HG03039 (cell line): ENCODE results near the gene DCAF12L1.

Source experiments
- ATAC-seq: cut with Tn5 transposase; IDR thresholded peaks from one replicate; pipeline ENCODE4 v1.9.1; 2021; ENCODE audit warnings: mild to moderate bottlenecking, moderate library complexity; ENCODE audit not compliant: unreplicated experiment

Gene DCAF12L1

DNA sequence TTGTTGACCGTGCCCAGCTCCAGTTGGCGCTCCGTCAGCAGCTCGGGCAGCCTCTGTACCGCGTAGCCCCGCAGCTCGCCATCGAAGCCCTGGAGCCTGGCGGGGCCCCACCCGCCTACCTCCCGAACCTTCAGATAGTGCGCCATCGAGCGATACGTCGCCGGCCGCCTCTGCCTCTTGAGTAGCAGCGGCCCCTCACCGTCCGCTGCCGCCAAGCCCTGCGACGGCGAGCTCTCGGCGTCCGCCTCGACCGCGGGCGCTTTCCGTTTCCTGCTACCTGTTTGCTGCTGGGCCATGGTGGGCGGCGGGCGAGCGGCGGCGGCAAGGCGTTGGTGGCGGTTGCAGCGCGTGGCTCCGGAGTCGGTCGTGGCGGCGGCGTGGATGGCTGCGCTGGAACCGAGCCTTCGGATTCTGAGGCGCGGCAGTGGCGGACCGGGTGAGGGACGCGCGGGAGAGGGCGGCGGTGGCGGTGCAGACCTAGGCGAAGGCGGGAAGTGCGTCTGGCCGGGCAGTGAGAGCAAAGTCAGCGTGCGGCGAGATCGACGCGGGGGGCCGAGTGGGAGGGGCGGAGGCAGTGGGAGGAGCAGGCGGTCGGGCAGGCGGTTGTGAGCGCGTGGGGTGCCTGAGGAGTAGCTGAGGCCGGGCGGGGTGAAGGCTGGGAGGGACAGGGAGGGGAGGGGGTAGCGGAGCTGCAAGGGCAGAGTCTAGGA is at the start of gene DCAF12L1:
TSS of gene DCAF12L1 (minus strand) at position 502 of the 710 bp plus-strand sequence. CDS start at position 296, 206 bp downstream.
- no peak for ATAC-seq

DNA sequence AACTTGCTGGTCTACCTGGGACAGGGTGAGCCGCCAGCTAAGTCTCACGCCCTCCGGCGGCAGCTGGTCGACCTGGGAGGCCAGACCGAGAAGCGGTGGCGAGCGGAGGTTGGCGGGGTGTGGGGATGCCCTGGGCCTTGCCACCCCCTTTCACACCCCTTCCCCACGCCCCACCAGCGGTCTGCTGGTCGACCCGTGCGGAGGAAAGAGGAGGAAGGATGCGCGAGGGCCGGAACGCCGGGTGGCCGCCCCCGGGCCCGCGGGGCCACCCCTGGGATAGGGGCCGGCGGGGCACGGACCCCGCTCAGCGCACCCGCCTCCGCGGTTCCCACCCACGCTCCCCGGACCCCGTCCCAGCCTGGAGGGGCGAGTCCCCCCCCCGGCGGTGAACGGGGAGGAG is 28.3 kb upstream of the DCAF12L1 start:
- no peak for ATAC-seq

DNA sequence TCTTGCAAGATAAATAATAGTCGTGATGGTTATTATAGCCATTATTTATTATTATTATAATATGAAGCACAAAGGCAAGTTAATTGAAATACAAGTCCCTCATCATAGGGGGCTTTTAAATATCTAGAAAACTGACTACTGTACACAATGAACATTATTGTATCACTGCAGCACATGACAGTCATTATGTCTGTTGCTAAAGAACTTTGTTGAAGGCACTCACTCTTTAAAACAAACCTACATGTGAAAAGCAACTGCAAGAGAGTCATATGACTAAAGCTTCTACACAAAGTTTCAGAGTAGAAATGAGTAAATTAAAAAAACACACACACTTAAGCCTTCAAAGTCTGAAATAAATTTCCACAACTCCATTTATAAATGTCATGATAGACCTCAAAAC is 23.3 kb upstream of the DCAF12L1 start:
- no peak for ATAC-seq

DNA sequence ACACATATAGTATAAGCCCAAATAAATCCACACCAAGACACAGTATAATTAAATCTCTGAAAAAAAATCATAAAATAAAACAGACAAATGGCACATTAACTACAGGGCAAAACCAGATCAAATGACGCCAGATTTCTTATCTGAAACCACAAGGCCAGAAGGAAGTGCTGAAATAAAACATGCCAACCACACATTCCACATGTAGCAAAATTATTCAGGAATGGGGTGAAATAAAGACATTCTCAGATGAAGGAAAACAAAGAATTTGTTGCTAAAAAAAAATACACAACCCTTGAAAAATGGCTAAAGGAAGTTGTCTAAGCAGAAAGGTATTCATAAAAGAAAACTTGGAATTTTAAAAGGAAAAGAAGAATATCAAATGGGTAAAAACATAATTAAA is 4.5 kb upstream of the DCAF12L1 start:
- ATAC-seq = no peak

DNA sequence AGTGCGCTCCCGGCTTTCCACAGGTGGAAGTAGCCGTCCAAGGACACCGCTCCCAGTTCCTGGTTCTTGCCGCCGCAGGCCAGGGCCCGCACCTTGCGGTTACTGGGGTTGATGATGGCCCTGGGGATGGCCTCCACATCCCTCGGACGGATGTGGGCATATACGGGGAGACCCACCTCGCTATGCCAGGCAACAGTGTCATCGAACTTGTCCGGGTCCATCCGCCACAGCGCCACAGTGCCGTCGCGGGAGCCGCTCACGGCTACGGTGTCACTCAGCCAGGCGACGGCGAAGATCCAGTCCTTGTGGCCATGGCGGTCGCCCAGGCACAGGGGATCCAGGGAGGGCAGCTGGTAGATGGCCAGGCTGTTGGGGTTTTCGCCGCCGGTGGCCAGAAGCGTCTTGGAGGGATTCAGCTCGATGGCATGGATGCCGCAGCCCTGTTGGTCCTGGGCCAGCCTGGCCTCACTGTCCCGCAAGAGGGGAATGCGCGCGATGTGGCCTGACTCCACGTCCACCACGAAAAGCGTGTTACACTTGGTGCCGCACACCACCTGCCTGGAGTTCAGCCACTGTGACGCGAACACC is 795 bp downstream of the DCAF12L1 start:
- ATAC-seq = no peak

DNA sequence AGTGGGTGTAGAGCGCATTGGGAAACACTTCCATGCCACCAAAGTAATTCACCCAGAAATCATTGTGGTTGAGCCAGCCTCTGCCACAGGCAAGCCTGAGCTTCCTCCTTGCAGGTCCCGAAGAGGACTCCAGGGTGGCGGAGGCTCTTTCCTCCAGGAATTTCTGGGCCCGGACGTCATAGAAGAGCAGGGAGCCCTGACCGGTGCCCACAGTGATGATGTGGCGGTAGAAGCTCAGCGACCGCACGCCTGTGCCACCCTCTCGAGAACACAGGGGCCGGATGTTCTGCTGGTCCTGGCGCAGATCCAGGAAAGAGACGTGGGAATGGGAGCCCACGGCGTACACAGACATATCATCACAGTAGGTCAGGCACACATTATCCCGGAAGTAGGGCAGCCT is 1.3 kb downstream of the DCAF12L1 start:
- ATAC-seq = no peak

DNA sequence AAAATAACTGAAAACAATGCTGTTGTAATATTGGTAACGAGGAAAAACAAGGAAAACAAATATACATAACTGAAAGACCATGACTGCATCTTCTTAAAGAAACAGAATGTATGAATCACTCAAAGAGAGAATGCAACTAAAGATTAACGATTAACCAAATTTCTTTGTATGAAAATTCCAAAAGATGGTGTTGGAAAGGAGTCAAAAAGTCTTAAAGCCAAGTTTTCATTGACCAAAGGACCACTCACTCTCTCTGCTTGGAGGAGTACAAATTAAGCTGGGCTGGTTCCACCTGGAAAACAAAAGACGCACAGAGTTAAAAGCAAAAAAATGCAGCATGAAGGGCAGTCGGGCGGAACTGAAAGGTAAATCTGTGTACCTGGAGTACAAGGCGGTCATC is 1.8 kb downstream of the DCAF12L1 start:
- ATAC-seq = no peak

DNA sequence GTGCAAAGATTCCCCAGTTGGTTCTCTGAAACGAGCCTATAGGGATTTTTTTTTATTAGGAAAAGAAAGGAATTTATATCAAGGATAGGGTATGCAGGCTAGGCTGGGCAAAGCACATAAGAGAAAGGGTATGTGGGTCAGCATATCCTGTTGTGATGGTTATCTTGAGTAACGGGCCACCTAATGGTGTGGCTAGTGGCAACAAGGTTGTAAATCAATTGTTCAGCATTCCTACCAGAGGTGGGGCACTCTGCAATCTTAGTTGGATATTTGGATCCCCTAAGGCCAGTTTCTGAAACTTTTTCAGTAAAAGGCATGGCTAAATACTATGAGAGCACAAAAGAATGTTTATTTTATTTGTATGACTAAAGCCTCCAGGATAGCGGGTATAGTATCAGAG is 42.7 kb downstream of the DCAF12L1 start:
- ATAC-seq = no peak
